HAP-1 (cell line): Measurements from ENCODE around the gene CPN2.

Experiments used
- DNase-seq, 2 experiments: peaks; one replicate each; pipeline ENCODE4 v3.0.0-alpha.2; 2016 to 2020; ENCODE audit warnings: low spot score in 2 of 2
- H3K27me3 ChIP-seq: fragments of 250-450 bp; sonication (Bioruptor Pico); 2 replicates; pipeline ENCODE4 v1.5.1; 2020; ENCODE audit warnings: low read depth, mild to moderate bottlenecking, moderate library complexity
- H3K36me3 ChIP-seq: fragments of 250-450 bp; sonication (Bioruptor Pico); replicated peaks from 2 replicates; pipeline ENCODE4 v1.5.1; 2020; ENCODE audit warnings: mild to moderate bottlenecking
- H3K4me1 ChIP-seq: fragments of 250-450 bp; sonication (Bioruptor Pico); 2 replicates; pipeline ENCODE4 v1.5.1; 2020; ENCODE audit warnings: mild to moderate bottlenecking
- H3K4me3 ChIP-seq: fragments of 250-450 bp; sonication (Bioruptor Pico); 2 replicates; pipeline ENCODE4 v1.5.1; 2020; ENCODE audit warnings: mild to moderate bottlenecking, moderate library complexity
- H3K9me3 ChIP-seq: fragments of 250-450 bp; sonication (Bioruptor Pico); 2 replicates; pipeline ENCODE4 v1.5.1; 2020; ENCODE audit warnings: mild to moderate bottlenecking, moderate library complexity
- in situ Hi-C: fragments of 300-500 bp; cut with MboI; formaldehyde crosslinking; loops from 3 replicates; pipeline ENCODE4 v1.14.3; 2020; ENCODE audit warnings: low sequenced_read_pairs, inconsistent platforms, mixed read lengths

CPN2 gene

DNA sequence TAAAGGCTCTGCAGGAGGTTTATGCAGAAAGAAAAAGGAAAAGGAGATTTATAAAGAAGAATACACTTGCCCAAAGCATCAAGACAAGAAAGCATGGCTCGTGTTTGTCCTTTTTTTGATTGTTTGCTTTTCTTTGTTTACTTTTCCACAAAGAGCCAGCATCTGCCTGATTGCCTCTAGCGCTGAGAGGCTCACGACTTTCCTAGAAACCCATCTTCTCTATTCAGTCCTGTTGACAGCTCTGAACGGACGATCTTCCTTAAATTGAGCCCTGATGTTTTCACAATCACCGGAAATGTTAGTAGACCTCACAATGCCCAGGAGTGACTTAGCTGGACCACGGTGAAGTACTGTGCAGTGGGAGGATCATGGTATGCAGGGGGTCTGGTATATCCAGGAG lies 35.5 kb upstream of the CPN2 start:
- Histone ChIP-seq H3K9me3 (peaks cover 3% of the 10 kb centered on the region; the same call in 1 of the 2 replicates), H3K4me3 (no peak overlapping the region), H3K27me3 (no peaks in the 10 kb centered on the region), H3K36me3 (no peaks in the 10 kb centered on the region), H3K4me1 (no peaks in the 10 kb centered on the region)
- in situ Hi-C loops: no loop called here
- DNase-seq: no peak

DNA sequence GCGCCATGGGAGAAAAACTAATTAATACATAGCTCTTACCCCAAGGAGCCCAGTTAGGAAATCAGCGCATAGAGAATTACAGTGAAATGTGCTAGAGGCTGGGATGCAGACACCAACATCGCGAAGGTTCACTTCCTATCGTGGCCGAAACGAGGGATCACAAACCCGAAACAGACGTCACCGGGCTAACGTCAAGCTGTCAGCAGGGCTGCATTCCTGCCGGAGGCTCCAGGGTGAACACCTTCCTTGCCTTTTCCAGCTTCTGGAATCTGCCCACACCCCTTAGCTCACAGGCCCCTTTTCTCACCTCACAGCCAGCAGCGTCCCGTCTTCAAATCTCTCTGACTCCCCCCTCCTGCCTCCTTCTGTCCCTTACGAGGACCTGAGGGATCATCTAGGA lies 34.9 kb upstream of the CPN2 start:
- Histone ChIP-seq H3K27me3 (no peaks in the 10 kb centered on the region), H3K9me3 (peaks cover 3% of the 10 kb centered on the region; the same call in 1 of the 2 replicates), H3K36me3 (no peaks in the 10 kb centered on the region), H3K4me3 (no peak overlapping the region), H3K4me1 (no peaks in the 10 kb centered on the region)
- in situ Hi-C loops: no loop called here
- no peak for DNase-seq

DNA sequence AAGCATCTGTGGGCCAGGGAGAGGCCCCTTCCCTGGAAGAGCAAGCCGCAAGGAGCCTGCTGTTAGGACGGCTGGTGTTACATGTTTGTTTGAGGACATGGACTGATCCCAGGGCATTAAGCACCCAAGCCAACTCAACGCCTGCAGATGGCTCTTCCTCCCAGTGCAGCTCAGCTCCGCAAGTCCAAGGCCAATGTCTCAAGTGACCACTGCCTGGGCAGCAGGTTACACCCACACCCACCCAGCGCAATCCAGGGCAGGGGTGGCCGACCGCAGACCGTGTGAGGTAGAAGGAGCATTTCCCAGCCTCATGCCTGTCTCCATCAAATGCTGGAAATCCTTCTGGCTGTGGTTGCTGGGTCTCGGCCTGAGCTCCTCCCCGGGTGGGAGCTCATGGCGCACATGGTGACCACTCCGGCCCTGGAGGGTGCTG lies 33.5 kb upstream of the CPN2 start:
- DNase-seq: no peak
- no peaks in the 10 kb centered on the region; the same call in 1 of the 2 replicates for H3K27me3 ChIP-seq
- in situ Hi-C loops: no loop called here
- H3K36me3 ChIP-seq: no peaks in the 10 kb centered on the region
- H3K9me3 ChIP-seq: no peaks in the 10 kb centered on the region
- no peak overlapping the region for H3K4me3 ChIP-seq
- no peaks in the 10 kb centered on the region for H3K4me1 ChIP-seq

DNA sequence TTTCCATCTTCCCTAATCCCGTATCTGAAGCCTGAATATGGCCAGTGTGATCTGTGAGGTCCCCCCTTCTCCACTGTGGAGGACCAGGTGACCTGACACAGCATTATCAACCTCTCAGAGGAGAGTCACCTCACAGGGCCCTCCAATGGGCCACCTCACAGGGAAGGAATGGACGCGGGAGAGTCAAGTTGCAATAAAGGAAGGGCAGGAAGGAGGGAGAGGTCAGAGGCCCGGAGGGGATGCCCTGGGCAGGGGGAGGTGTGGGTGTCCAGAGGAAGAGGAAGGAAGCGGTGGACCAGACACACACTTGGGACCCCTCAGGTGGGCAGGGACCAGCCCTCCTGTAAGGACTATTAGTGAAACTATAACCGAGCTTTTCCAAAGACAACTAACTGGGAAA lies 33.0 kb upstream of the CPN2 start:
- no peak for DNase-seq
- no peaks in the 10 kb centered on the region for H3K4me1 ChIP-seq
- no peaks in the 10 kb centered on the region for H3K9me3 ChIP-seq

DNA sequence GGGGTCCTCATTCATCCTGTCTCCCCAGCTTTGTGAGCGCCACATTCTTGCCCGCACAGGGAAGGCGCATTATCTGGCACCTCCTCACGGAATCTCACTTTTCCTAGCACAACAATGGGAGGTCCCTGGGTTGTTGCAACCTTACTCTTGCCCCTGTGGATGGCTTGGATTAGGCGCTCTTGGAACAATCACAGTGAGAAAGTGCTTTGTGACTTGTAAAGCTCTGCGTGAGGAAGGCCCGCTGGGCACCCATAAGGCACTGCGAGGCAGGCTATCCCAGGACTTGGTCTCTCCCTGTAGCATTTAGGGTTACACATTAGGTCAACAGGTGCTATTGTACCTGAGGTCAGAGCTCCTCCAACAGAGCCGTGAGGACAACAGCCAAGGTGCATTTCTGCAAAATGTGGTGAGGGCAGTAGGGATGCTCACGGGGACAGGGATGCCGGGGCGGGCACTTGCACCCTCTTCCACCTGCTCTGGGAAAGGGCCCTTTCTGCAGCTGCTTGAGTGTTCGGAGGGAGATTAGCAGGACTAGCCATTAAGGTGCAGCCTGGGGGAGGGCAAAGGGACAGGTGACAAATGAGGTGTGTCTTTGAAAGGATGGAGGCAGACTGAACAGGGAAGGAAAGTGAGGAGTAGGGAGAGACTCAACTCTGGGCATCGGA lies 32.3 kb upstream of the CPN2 start:
- Histone ChIP-seq H3K36me3 (no peaks in the 10 kb centered on the region), H3K4me1 (no peaks in the 10 kb centered on the region), H3K4me3 (no peak overlapping the region), H3K27me3 (no peaks in the 10 kb centered on the region; the same call in 1 of the 2 replicates), H3K9me3 (no peaks in the 10 kb centered on the region)
- DNase-seq: no peak
- in situ Hi-C loops: no loop called here

More for the DNA sequence above, 33.0 kb upstream of the CPN2 start:
- Histone ChIP-seq H3K36me3 (no peaks in the 10 kb centered on the region), H3K4me3 (no peak overlapping the region), H3K27me3 (no peaks in the 10 kb centered on the region; the same call in 1 of the 2 replicates)
- in situ Hi-C loops: no loop called here

DNA sequence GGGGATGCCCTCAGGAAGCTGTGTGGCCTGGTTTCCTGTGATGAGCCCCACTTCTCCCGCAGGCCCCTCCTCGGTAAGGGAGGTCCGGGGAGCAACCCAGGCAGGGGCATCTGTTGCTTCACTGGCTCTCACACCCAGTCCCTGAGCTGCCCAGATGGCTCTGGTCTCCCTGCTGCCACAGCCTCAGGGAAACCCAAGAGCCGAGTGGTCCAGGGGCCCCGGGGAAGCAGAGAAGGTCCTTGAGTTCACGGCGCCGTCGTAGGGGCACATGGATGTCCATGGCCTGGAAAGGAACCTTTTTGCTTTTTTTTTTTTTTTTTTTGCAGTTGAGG lies 31.7 kb upstream of the CPN2 start:
- Histone ChIP-seq H3K9me3 (no peaks in the 10 kb centered on the region), H3K4me3 (no peak overlapping the region), H3K36me3 (no peaks in the 10 kb centered on the region), H3K27me3 (no peaks in the 10 kb centered on the region; the same call in 1 of the 2 replicates), H3K4me1 (no peaks in the 10 kb centered on the region)
- in situ Hi-C loops: no loop called here
- DNase-seq: no peak

DNA sequence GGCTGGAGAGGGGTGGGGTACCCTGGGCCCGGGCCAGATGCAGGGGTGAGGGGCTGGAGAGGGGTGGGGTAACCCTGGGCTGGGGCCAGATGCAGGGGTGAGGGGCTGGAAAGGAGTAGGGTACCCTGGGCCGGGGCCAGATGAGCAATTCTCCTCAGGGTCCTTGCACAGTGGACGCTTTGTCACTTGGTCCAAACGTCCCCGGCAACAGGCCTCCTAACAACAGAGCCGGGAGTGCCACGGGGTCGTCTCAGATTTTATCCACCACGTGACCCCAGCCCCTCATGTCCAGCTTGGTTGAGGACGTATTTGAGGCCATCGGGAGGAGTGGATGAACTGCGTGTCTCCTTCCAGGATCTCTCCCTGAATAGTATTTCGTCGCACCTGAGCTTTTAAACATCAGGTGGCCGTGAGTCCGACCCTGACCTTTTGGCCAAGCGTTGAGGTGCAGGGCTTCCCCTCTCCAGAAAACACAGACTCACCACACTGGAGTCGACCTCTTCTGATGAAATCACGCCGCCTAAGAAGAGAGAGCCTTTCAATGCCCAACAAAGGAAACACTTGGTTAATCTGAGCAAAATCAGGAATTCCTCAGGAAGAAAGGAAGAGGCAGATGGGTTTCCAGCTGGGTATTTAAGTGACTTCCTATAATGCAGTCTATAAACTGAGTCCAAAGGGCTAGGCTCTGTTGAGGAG lies 31.2 kb upstream of the CPN2 start:
- Histone ChIP-seq H3K4me1 (no peaks in the 10 kb centered on the region), H3K27me3 (no peaks in the 10 kb centered on the region; the same call in 1 of the 2 replicates), H3K36me3 (no peaks in the 10 kb centered on the region), H3K9me3 (no peaks in the 10 kb centered on the region), H3K4me3 (no peak overlapping the region)
- no peak for DNase-seq
- in situ Hi-C loops: no loop called here

DNA sequence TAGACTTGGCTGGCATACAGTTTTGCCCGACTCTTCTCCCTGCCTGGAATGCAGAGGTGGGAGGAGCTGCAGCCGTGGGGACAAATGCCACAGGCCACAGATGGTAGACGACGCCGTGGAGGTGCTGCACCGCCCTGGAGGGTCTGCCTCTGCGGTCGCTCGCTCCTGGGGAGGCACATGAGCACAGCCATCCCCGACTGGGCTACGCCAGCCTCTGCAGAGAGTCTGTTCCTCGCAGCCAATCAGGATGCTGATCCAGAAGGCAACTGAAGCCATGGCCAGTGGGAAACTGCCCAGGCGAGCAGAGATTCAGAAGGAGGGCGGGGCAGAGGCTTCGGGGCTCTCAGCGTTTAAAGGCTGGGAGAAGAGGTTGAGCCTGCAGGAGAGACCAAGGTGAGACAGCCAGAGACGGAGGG lies 30.3 kb upstream of the CPN2 start:
- H3K36me3 ChIP-seq: no peaks in the 10 kb centered on the region
- no peak overlapping the region for H3K4me3 ChIP-seq
- no peaks in the 10 kb centered on the region for H3K4me1 ChIP-seq
- H3K27me3 ChIP-seq: no peaks in the 10 kb centered on the region; the same call in 1 of the 2 replicates
- in situ Hi-C loops: no loop called here
- H3K9me3 ChIP-seq: no peaks in the 10 kb centered on the region
- DNase-seq: no peak

DNA sequence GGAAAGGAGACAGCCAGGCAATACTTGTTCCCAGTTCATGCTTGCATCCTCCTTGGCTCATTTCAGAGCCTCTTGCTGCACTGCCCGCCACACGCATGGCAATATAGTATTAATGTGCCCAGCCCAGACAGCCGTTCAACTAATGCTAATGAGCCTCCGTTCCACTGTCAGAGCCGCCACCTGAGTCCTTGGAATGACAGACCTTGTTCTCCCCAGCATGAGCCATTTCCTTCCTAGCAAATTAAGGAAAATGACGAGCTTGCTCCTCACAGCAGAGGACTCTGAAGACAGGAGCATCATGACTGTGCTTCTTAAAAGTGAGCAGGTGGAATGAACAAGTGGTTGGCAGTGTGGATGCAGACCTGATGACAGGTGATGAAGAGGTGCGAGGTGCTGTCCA lies 29.2 kb upstream of the CPN2 start:
- no peaks in the 10 kb centered on the region for H3K36me3 ChIP-seq
- H3K9me3 ChIP-seq: no peaks in the 10 kb centered on the region
- no peak for DNase-seq
- H3K4me3 ChIP-seq: no peak overlapping the region
- in situ Hi-C loops: no loop called here
- no peaks in the 10 kb centered on the region; the same call in 1 of the 2 replicates for H3K27me3 ChIP-seq
- no peaks in the 10 kb centered on the region for H3K4me1 ChIP-seq

DNA sequence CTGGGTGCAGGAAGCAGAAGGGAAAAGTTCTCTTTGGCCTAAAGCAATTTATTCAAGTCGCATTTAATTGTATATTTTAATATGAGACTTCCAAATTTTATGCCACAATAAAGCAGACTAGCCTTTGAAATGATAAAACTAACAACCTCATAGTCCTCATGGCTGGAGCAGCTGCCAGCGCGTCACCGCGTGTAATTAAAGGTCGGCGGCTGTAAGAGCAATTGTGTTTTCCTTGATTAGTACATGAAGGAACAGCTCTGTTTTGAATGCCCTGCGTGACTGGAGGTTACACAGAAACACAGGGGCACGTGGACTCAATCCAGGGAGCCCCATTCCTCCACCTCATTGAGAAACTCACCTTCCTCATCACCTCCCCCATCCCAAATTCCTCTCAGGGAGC lies 28.5 kb upstream of the CPN2 start:
- in situ Hi-C loops: no loop called here
- DNase-seq: no peak
- no peaks in the 10 kb centered on the region; the same call in 1 of the 2 replicates for H3K27me3 ChIP-seq
- no peaks in the 10 kb centered on the region for H3K4me1 ChIP-seq
- H3K4me3 ChIP-seq: no peak overlapping the region
- H3K36me3 ChIP-seq: no peaks in the 10 kb centered on the region
- no peaks in the 10 kb centered on the region for H3K9me3 ChIP-seq

DNA sequence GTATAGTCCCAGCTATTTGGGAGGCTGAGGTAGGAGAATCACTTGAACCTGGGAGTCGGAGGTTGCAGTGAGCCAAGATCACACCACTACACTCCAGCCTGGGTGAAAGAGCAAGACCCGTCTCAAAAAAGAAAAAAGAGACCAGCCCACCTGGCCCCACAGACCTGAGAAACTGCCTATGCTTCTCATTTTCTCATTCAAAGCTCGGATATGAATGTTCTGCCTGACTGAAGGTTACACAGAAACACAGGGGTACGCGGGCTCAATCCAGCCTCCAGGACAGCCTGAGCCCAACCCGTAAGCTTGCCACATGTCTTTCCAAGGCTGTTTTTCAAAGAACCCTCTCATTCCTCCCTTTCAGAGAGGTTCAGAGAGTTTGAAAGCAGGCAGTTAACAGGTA lies 28.1 kb upstream of the CPN2 start:
- H3K4me1 ChIP-seq: no peaks in the 10 kb centered on the region
- in situ Hi-C loops: no loop called here
- no peaks in the 10 kb centered on the region; the same call in 1 of the 2 replicates for H3K27me3 ChIP-seq
- DNase-seq: no peak
- H3K9me3 ChIP-seq: no peaks in the 10 kb centered on the region
- no peaks in the 10 kb centered on the region for H3K36me3 ChIP-seq
- H3K4me3 ChIP-seq: no peak overlapping the region

DNA sequence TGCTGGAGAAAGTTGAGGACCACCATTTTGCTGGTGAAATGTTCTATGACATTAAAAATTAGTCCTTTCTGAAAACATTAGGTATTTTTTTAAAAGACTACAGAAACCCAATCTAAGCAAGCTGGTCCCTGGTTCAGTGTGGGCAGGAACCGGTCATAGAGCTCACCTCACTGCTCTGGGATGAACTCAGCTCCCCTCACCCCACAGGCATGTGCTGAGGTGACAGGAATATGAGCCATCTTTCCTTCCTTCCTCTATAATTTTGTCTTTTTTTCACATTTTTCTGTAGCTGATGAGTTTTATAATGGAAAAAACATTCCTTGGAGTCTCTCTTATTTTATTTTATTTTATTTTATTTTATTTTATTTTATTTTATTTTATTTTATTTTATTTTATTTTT lies 26.6 kb upstream of the CPN2 start:
- Histone ChIP-seq H3K36me3 (no peaks in the 10 kb centered on the region), H3K27me3 (no peaks in the 10 kb centered on the region; the same call in 1 of the 2 replicates), H3K4me3 (no peak overlapping the region), H3K9me3 (no peaks in the 10 kb centered on the region), H3K4me1 (no peaks in the 10 kb centered on the region)
- no peak for DNase-seq
- in situ Hi-C loops: no loop called here

DNA sequence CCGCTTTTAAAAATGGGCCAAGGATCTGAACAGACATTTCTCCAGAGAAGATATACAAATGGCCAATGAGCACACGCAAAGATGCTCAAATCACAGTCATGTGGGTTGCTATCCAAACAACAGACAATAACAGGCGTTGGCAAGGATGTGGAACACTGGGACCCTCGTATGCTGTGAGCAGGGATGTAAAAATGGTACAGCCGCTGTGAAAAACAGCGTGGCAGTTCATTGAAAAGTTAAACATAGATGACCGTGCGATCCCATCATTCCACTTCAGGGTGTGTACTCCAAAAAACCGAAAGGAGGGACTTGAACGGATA lies 25.1 kb upstream of the CPN2 start:
- H3K9me3 ChIP-seq: no peaks in the 10 kb centered on the region
- no peaks in the 10 kb centered on the region; the same call in 1 of the 2 replicates for H3K27me3 ChIP-seq
- no peak for DNase-seq
- no peaks in the 10 kb centered on the region for H3K36me3 ChIP-seq
- H3K4me1 ChIP-seq: no peaks in the 10 kb centered on the region
- in situ Hi-C loops: no loop called here
- no peak overlapping the region for H3K4me3 ChIP-seq

DNA sequence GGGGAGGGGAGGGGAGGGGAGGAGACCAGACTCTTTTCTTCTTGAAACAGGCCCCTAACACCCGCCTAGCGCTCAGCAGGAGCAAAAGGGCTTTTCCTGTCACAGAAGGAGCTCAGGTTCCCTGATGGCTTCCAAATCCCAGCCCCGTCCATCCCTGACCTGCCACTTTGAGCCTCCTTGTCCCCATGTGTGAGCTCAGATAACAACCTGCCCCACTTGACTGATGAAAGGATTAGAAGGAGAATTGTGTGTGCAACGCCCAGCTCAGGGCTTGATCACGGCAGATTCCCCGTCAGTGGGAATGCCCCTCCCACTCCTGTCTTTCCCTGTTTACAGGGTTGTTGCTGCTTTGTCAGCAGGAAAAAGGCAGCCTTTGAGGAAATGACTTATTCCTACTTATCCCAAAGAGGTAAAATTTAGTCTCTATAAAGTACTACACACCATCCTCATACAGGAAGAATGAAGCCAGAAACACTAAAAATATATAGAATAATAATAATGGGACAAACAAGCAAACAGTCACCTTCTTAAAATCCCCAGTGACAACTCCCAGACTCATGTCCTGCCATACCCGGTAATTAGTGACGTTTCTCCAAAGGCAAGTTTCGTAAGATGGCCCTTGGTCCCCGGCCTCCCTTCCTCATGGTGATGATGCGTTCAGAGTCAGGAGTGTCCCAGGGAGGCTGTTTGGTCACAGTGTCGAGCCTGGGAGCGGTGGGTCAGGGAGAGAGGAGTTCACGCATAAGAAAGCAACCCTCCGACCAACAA lies 24.5 kb upstream of the CPN2 start:
- Histone ChIP-seq H3K4me1 (no peaks in the 10 kb centered on the region), H3K4me3 (no peak overlapping the region), H3K36me3 (no peaks in the 10 kb centered on the region), H3K27me3 (no peaks in the 10 kb centered on the region; the same call in 1 of the 2 replicates), H3K9me3 (no peaks in the 10 kb centered on the region)
- in situ Hi-C loops: no loop called here
- no peak for DNase-seq
